ENCODE data around the gene TRERF1. TPM values are rescaled to one million over a fixed set of nuclear protein-coding genes. Genes with fewer than 3 reads are reported as not detected.

Gene TRERF1
- total RNA-seq, 1 donor from 2014 or later, result 8.7 TPM

GRCh38 chr6:42440778-42441696 lies 10.7 kb downstream of the TRERF1 start:
- no peak for DNase-seq (ENCODE audit: low spot score)
- no peaks in the 10 kb centered on the region for H3K36me3 Mint-ChIP-seq (ENCODE audit: low read depth, unreplicated experiment)
- TF ChIP-seq CTCF (IDR thresholded peaks at IDR 0.05; ENCODE audit: unreplicated experiment), result no peak
- no peaks in the 10 kb centered on the region for H3K9me3 Mint-ChIP-seq (ENCODE audit: unreplicated experiment)
- H3K4me1 Mint-ChIP-seq (ENCODE audit: unreplicated experiment), result peaks cover 25% of the 10 kb centered on the region
- H3K27me3 Mint-ChIP-seq (ENCODE audit: unreplicated experiment), result peaks cover 5% of the 10 kb centered on the region
- H3K4me3 Mint-ChIP-seq (ENCODE audit: unreplicated experiment), result no peak overlapping the region
- H3K27ac Mint-ChIP-seq (ENCODE audit: unreplicated experiment), result no peak overlapping the region

- no peak for DNase-seq (ENCODE audit: low spot score)
- Mint-ChIP-seq H3K27me3 (ENCODE audit: unreplicated experiment) (peaks cover 5% of the 10 kb centered on the region), H3K4me1 (ENCODE audit: unreplicated experiment) (peaks cover 25% of the 10 kb centered on the region), H3K27ac (ENCODE audit: unreplicated experiment) (no peak overlapping the region), H3K4me3 (ENCODE audit: unreplicated experiment) (no peak overlapping the region), H3K36me3 (ENCODE audit: low read depth, unreplicated experiment) (peaks cover 2% of the 10 kb centered on the region), H3K9me3 (ENCODE audit: unreplicated experiment) (no peaks in the 10 kb centered on the region)
- TF ChIP-seq CTCF (IDR thresholded peaks at IDR 0.05; ENCODE audit: unreplicated experiment), result no peak
Observed at GRCh38 chr6:42440027-42440426, 11.7 kb downstream of the TRERF1 start.

GRCh38 chr6:42436825-42437224 lies 14.9 kb downstream of the TRERF1 start:
- no peak for DNase-seq (ENCODE audit: low spot score)

GRCh38 chr6:42434237-42434636 lies 17.5 kb downstream of the TRERF1 start:
- H3K4me3 Mint-ChIP-seq (ENCODE audit: unreplicated experiment), result peak overlapping the region; percentile 51
- H3K27ac Mint-ChIP-seq (ENCODE audit: unreplicated experiment), result no peak overlapping the region
- no peak for TF ChIP-seq CTCF (IDR thresholded peaks at IDR 0.05; ENCODE audit: unreplicated experiment)
- H3K4me1 Mint-ChIP-seq (ENCODE audit: unreplicated experiment), result peaks cover 3% of the 10 kb centered on the region
- no peak for DNase-seq (ENCODE audit: low spot score)
- H3K9me3 Mint-ChIP-seq (ENCODE audit: unreplicated experiment), result peaks cover 8% of the 10 kb centered on the region
- peaks cover 2% of the 10 kb centered on the region for H3K27me3 Mint-ChIP-seq (ENCODE audit: unreplicated experiment)
- H3K36me3 Mint-ChIP-seq (ENCODE audit: low read depth, unreplicated experiment), result peaks cover 22% of the 10 kb centered on the region

More at GRCh38 chr6:42436825-42437224, 14.9 kb downstream of the TRERF1 start:
- Mint-ChIP-seq H3K4me3 (ENCODE audit: unreplicated experiment) (no peak overlapping the region), H3K4me1 (ENCODE audit: unreplicated experiment) (peaks cover 17% of the 10 kb centered on the region), H3K36me3 (ENCODE audit: low read depth, unreplicated experiment) (peaks cover 22% of the 10 kb centered on the region), H3K27ac (ENCODE audit: unreplicated experiment) (no peak overlapping the region), H3K27me3 (ENCODE audit: unreplicated experiment) (peaks cover 1% of the 10 kb centered on the region), H3K9me3 (ENCODE audit: unreplicated experiment) (peaks cover 8% of the 10 kb centered on the region)
- no peak for TF ChIP-seq CTCF (IDR thresholded peaks at IDR 0.05; ENCODE audit: unreplicated experiment)

GRCh38 chr6:42433409-42433808 lies 18.3 kb downstream of the TRERF1 start:
- Mint-ChIP-seq H3K27ac (ENCODE audit: unreplicated experiment) (no peak overlapping the region), H3K36me3 (ENCODE audit: low read depth, unreplicated experiment) (peaks cover 22% of the 10 kb centered on the region), H3K4me3 (ENCODE audit: unreplicated experiment) (no peak overlapping the region), H3K9me3 (ENCODE audit: unreplicated experiment) (peaks cover 8% of the 10 kb centered on the region), H3K27me3 (ENCODE audit: unreplicated experiment) (peaks cover 6% of the 10 kb centered on the region), H3K4me1 (ENCODE audit: unreplicated experiment) (peaks cover 12% of the 10 kb centered on the region)
- no peak for DNase-seq (ENCODE audit: low spot score)
- TF ChIP-seq CTCF (IDR thresholded peaks at IDR 0.05; ENCODE audit: unreplicated experiment), result no peak
